ENCODE data around the gene CYB5RL.

GRCh38 chr1:54168206-54168965 is 31.4 kb downstream of the CYB5RL start:
- no peak for TF ChIP-seq ATF3 (CRISPR knock-in tag; conservative IDR thresholded peaks at IDR 0.05)
- no peak for TF ChIP-seq CTCF (IDR thresholded peaks at IDR 0.05)
- TF ChIP-seq MLX (CRISPR knock-in tag; IDR thresholded peaks at IDR 0.05), result no peak
- no peak for TF ChIP-seq STAT6 (CRISPR knock-in tag; conservative IDR thresholded peaks at IDR 0.05; ENCODE audit: low read depth)
- TF ChIP-seq NR2C2 (CRISPR knock-in tag; IDR thresholded peaks at IDR 0.05), result no peak
- TF ChIP-seq ELF4 (CRISPR knock-in tag; IDR thresholded peaks at IDR 0.05; ENCODE audit: low read depth), result no peak
- no peak for TF ChIP-seq ZBTB21 (CRISPR knock-in tag; IDR thresholded peaks at IDR 0.05; ENCODE audit: borderline replicate concordance)
- no peak for TF ChIP-seq NR1H2 (CRISPR knock-in tag; IDR thresholded peaks at IDR 0.05)
- TF ChIP-seq ARID4B (CRISPR knock-in tag; IDR thresholded peaks at IDR 0.05; ENCODE audit: borderline replicate concordance), result no peak

All from WTC11 (cell line).